CD4-positive, alpha-beta memory T cell (primary cell): Measurements from ENCODE around the gene SYVN1. TPM values are rescaled to one million over a fixed set of nuclear protein-coding genes. Genes with fewer than 3 reads are reported as not detected.

Experiments used
- CTCF ChIA-PET: fragments of 350-600 bp; sonication (Branson Sonifier 250); formaldehyde crosslinking; loops from one replicate; lab custom pipeline; 2021; ENCODE audit warnings: inconsistent platforms; ENCODE audit not compliant: partially characterized antibody; lab: Charles Lee
- POLR2A ChIA-PET: fragments of 350-600 bp; sonication (Branson Sonifier 250); formaldehyde crosslinking; loops from one replicate; lab custom pipeline; 2021; ENCODE audit not compliant: partially characterized antibody; lab: Charles Lee
- DNase-seq, 5 donors: peaks; one replicate each; pipeline versions ENCODE4 v3.0.0 to v3.0.0-alpha.2; 2020 to 2022; ENCODE audit warnings: mixed read lengths in 1 of 5
- H3K27ac ChIP-seq: one replicate; pipeline ENCODE4 v1.7.0; 2013; ENCODE audit warnings: low read depth, low read length
- H3K27me3 ChIP-seq: 2 replicates; pipeline ENCODE4 v1.7.0; 2013; ENCODE audit warnings: mild to moderate bottlenecking, low read length, moderate library complexity; ENCODE audit not compliant: insufficient read depth
- H3K36me3 ChIP-seq: 2 replicates; pipeline ENCODE4 v1.7.0; 2013; ENCODE audit warnings: mild to moderate bottlenecking, low read length, moderate library complexity; ENCODE audit not compliant: insufficient read depth
- H3K4me1 ChIP-seq: 2 replicates; pipeline ENCODE4 v1.7.0; 2013; ENCODE audit warnings: mild to moderate bottlenecking, low read length, moderate library complexity; ENCODE audit not compliant: insufficient read depth
- H3K4me3 ChIP-seq, 2 donors: one replicate each; pipeline ENCODE4 v1.7.0; 2013; ENCODE audit warnings: low read length in 2 of 2, mild to moderate bottlenecking in 1 of 2
- H3K9me3 ChIP-seq, 2 donors: one replicate each; pipeline ENCODE4 v1.7.0; 2013; ENCODE audit warnings: low read length in 2 of 2, control low read depth in 1 of 2; ENCODE audit not compliant: control insufficient read depth in 1 of 2
- H3K27ac Mint-ChIP-seq, 7 donors: one replicate each; pipeline ENCODE4 v1.8.0; 2020 to 2021; ENCODE audit warnings: mixed read lengths in 7 of 7, mild to moderate bottlenecking in 6 of 7, inconsistent platforms in 3 of 7, moderate library complexity in 3 of 7
- H3K27me3 Mint-ChIP-seq, 2 donors: one replicate each; pipeline ENCODE4 v1.8.0; 2020 to 2021; ENCODE audit warnings: mixed read lengths in 2 of 2
- H3K36me3 Mint-ChIP-seq, 2 donors: one replicate each; pipeline ENCODE4 v1.8.0; 2020 to 2021; ENCODE audit warnings: mixed read lengths in 2 of 2, inconsistent platforms in 1 of 2, mild to moderate bottlenecking in 1 of 2
- H3K4me1 Mint-ChIP-seq, 4 donors: one replicate each; pipeline ENCODE4 v1.8.0; 2020 to 2021; ENCODE audit warnings: mixed read lengths in 4 of 4, mild to moderate bottlenecking in 1 of 4
- H3K4me3 Mint-ChIP-seq, 8 donors: one replicate each; pipeline ENCODE4 v1.8.0; 2020 to 2021; ENCODE audit warnings: mixed read lengths in 8 of 8, mild to moderate bottlenecking in 7 of 8, moderate library complexity in 6 of 8, inconsistent platforms in 3 of 8
- H3K9me3 Mint-ChIP-seq, 8 donors: one replicate each; pipeline ENCODE4 v1.8.0; 2020 to 2021; ENCODE audit warnings: mixed read lengths in 8 of 8, mild to moderate bottlenecking in 5 of 8, inconsistent platforms in 3 of 8, moderate library complexity in 1 of 8
- intact Hi-C: fragments of 100-400 bp; cut with micrococcal nuclease; formaldehyde crosslinking; loops from one replicate; pipeline ENCODE4 v1.15.1; 2023
- polyA plus RNA-seq, 2 donors: library from polyadenylated mRNA; unstranded; fragments of 300-500 nt; fragmentation: Illumina TruSeq; gene quantifications; one replicate each; pipeline ENCODE4 v1.2.3, GENCODE V29; 2021
- total RNA-seq, 2 experiments: library from RNA; stranded (reverse); gene quantifications; one replicate each; pipeline ENCODE4 v1.2.3, GENCODE V29; 2021

Gene SYVN1
- total RNA-seq (10 to 100 TPM; 74.0 to 76.5 TPM), polyA plus RNA-seq (10 to 100 TPM in 1 of 2 donors, 1 to 10 TPM in 1; 2.8 to 17.0 TPM)

GRCh38 chr11:65134240-65134951, at the start of gene SYVN1:
TSS of gene SYVN1 (minus strand) at chr11:65134519. CDS start at chr11:65133601, 918 bp downstream.
- Histone ChIP-seq H3K4me1 (peaks cover 30% of the 10 kb centered on the region), H3K9me3 (no peaks in the 10 kb centered on the region), H3K27ac (peak within 1 kb of the TSS; percentile 99), H3K36me3 (peaks cover 34% of the 10 kb centered on the region), H3K27me3 (no peaks in the 10 kb centered on the region), H3K4me3 (peak within 1 kb of the TSS; percentile 68 to 99)
- Mint-ChIP-seq H3K36me3 (peaks cover 5 to 43% of the 10 kb centered on the region in 2 donors), H3K9me3 (peaks cover 0 to 5% (median 0%) of the 10 kb centered on the region in 8 donors), H3K27ac (peak within 1 kb of the TSS; percentile 99 to 100 (median 100)), H3K27me3 (no peaks in the 10 kb centered on the region), H3K4me3 (peak within 1 kb of the TSS; percentile 97 to 100 (median 98)), H3K4me1 (peaks cover 23 to 48% (median 33%) of the 10 kb centered on the region in 4 donors)
- CTCF ChIA-PET, result interaction anchor here (1.3 to 3.5 kb wide), 8 partner anchors 13 to 195 kb away, joined by 3 to 23 read pairs (median 4); partner anchors contain the start of genes CAPN1, FAU, MRPL49 and TM7SF2
- peak; percentile 92 to 95 (median 93) for DNase-seq
- POLR2A ChIA-PET, result interaction anchor here (0.7 to 7.5 kb wide), 34 partner anchors 10 to 1985 kb away, joined by 3 to 251 read pairs (median 4); partner anchors contain the start of genes ARL2, ATG2A, CAPN1 and CDC42EP2
- intact Hi-C loops, result loop anchor here (1.0 to 10.0 kb wide), 4 partner anchors 12 to 720 kb away; partner anchors contain the start of genes CAPN1, CFL1, FAU and MRPL49

- ChIA-PET POLR2A (interaction anchor here (1.8 to 3.7 kb wide), 3 partner anchors 15 to 66 kb away, joined by 5 to 45 read pairs (median 15); partner anchors contain the start of genes SYVN1 and ZNHIT2), CTCF (interaction anchor here (1.3 to 3.7 kb wide), 4 partner anchors 13 to 171 kb away, joined by 3 to 33 read pairs (median 6); partner anchors contain the start of genes SPDYC and TM7SF2)
- peak overlapping the region in 1 of 2 donors; percentile 70 for H3K4me3 ChIP-seq
- H3K9me3 ChIP-seq, result no peaks in the 10 kb centered on the region
- Mint-ChIP-seq H3K9me3 (no peaks in the 10 kb centered on the region), H3K36me3 (peaks cover 4 to 34% of the 10 kb centered on the region in 2 donors), H3K27ac (peak overlapping the region in 4 of 7 donors; percentile 8 to 63 (median 61)), H3K4me3 (peak overlapping the region; percentile 43 to 95 (median 82)), H3K4me1 (peaks cover 11 to 37% (median 22%) of the 10 kb centered on the region in 4 donors), H3K27me3 (no peaks in the 10 kb centered on the region)
- peaks cover 36% of the 10 kb centered on the region for H3K4me1 ChIP-seq
- intact Hi-C loops, result loop anchor here (5.0 kb wide), 1 partner anchor 79 kb away; the partner anchor contains the start of gene POLA2
- H3K27me3 ChIP-seq, result no peaks in the 10 kb centered on the region
- H3K27ac ChIP-seq, result peak overlapping the region; percentile 70
- no peak for DNase-seq
- peaks cover 30% of the 10 kb centered on the region for H3K36me3 ChIP-seq
Measured at GRCh38 chr11:65183201-65183891, 49.0 kb upstream of the SYVN1 start.

- H3K4me3 Mint-ChIP-seq, result peak overlapping the region; percentile 77 to 95 (median 88)
- no peaks in the 10 kb centered on the region for H3K9me3 Mint-ChIP-seq
- CTCF ChIA-PET, result interaction anchor here (0.9 to 3.7 kb wide), 8 partner anchors 7 to 334 kb away, joined by 3 to 33 read pairs (median 4); partner anchors contain the start of genes FAU, MRPL49, SPDYC and TM7SF2
- POLR2A ChIA-PET, result interaction anchor here (0.6 to 3.7 kb wide), 13 partner anchors 16 to 315 kb away, joined by 3 to 45 read pairs (median 4); partner anchors contain the start of genes CDC42EP2, FAU, MRPL49 and SNX15
- H3K4me1 Mint-ChIP-seq, result peaks cover 11 to 37% (median 22%) of the 10 kb centered on the region in 4 donors
- peak in 1 of 5 donors; percentile 43 for DNase-seq
- Histone ChIP-seq H3K9me3 (no peaks in the 10 kb centered on the region), H3K4me3 (peak overlapping the region; percentile 50 to 70), H3K27me3 (no peaks in the 10 kb centered on the region), H3K36me3 (peaks cover 22% of the 10 kb centered on the region), H3K27ac (peak overlapping the region; percentile 70), H3K4me1 (peaks cover 36% of the 10 kb centered on the region)
- peak overlapping the region; percentile 46 to 96 (median 80) for H3K27ac Mint-ChIP-seq
- H3K36me3 Mint-ChIP-seq, result peaks cover 4 to 30% of the 10 kb centered on the region in 2 donors
- intact Hi-C loops, result loop anchor here (5.0 kb wide), 1 partner anchor 80 kb away; the partner anchor contains the start of gene POLA2
- no peaks in the 10 kb centered on the region for H3K27me3 Mint-ChIP-seq
Measured at GRCh38 chr11:65182258-65183170, 48.2 kb upstream of the SYVN1 start.

- Histone ChIP-seq H3K9me3 (no peaks in the 10 kb centered on the region), H3K27ac (peak within 1 kb of the TSS; percentile 70), H3K36me3 (peaks cover 14% of the 10 kb centered on the region), H3K4me1 (peaks cover 36% of the 10 kb centered on the region), H3K27me3 (no peaks in the 10 kb centered on the region), H3K4me3 (peak within 1 kb of the TSS; percentile 61 to 70)
- ChIA-PET POLR2A (interaction anchor here (0.6 to 3.7 kb wide), 14 partner anchors 21 to 315 kb away, joined by 3 to 45 read pairs (median 4); partner anchors contain the start of genes CDC42EP2, FAU, MRPL49 and SNX15), CTCF (interaction anchor here (0.8 to 3.7 kb wide), 10 partner anchors 8 to 333 kb away, joined by 3 to 33 read pairs (median 4); partner anchors contain the start of genes FAU, MRPL49, SPDYC and SYVN1)
- Mint-ChIP-seq H3K4me3 (peak within 1 kb of the TSS; percentile 90 to 99 (median 93)), H3K27me3 (no peaks in the 10 kb centered on the region), H3K9me3 (no peaks in the 10 kb centered on the region), H3K36me3 (peaks cover 4 to 22% of the 10 kb centered on the region in 2 donors), H3K27ac (peak within 1 kb of the TSS; percentile 80 to 96 (median 91)), H3K4me1 (peaks cover 11 to 37% (median 22%) of the 10 kb centered on the region in 4 donors)
- DNase-seq, result peak; percentile 54 to 86 (median 62)
- intact Hi-C loops, result loop anchor here (1.0 to 5.0 kb wide), 3 partner anchors 47 to 81 kb away; partner anchors contain the start of genes POLA2 and SYVN1
Measured at GRCh38 chr11:65181569-65182257, 47.4 kb upstream of the SYVN1 start, which contains the start of gene CAPN1. TSS of gene CAPN1 (plus strand) at chr11:65181928. CDS start at chr11:65182702, 774 bp downstream.

GRCh38 chr11:65180877-65181568, 46.7 kb upstream of the SYVN1 start:
- Histone ChIP-seq H3K4me1 (peaks cover 36% of the 10 kb centered on the region), H3K9me3 (no peaks in the 10 kb centered on the region), H3K27me3 (no peaks in the 10 kb centered on the region), H3K4me3 (peak overlapping the region; percentile 61 to 70), H3K27ac (peak overlapping the region; percentile 52), H3K36me3 (peaks cover 7% of the 10 kb centered on the region)
- intact Hi-C loops, result loop anchor here (1.0 to 5.0 kb wide), 4 partner anchors 47 to 168 kb away; partner anchors contain the start of genes POLA2 and SYVN1
- POLR2A ChIA-PET, result interaction anchor here (0.6 to 3.7 kb wide), 13 partner anchors 25 to 398 kb away, joined by 3 to 45 read pairs (median 4); partner anchors contain the start of genes CDC42EP2, FAU, MRPL49 and SNX15
- CTCF ChIA-PET, result interaction anchor here (0.8 to 3.7 kb wide), 6 partner anchors 9 to 332 kb away, joined by 3 to 33 read pairs (median 4); partner anchors contain the start of genes SYVN1, TM7SF2 and ZNHIT2
- H3K36me3 Mint-ChIP-seq, result peaks cover 4 to 17% of the 10 kb centered on the region in 2 donors
- H3K27ac Mint-ChIP-seq, result peak overlapping the region in 6 of 7 donors; percentile 79 to 94 (median 87)
- no peaks in the 10 kb centered on the region for H3K9me3 Mint-ChIP-seq
- peak; percentile 48 to 70 (median 54) for DNase-seq
- peaks cover 11 to 37% (median 22%) of the 10 kb centered on the region in 4 donors for H3K4me1 Mint-ChIP-seq
- H3K27me3 Mint-ChIP-seq, result no peaks in the 10 kb centered on the region
- peak overlapping the region; percentile 89 to 93 (median 90) for H3K4me3 Mint-ChIP-seq
